ENCODE measurements around the gene FBLN5.

The FBLN5 gene

DNA sequence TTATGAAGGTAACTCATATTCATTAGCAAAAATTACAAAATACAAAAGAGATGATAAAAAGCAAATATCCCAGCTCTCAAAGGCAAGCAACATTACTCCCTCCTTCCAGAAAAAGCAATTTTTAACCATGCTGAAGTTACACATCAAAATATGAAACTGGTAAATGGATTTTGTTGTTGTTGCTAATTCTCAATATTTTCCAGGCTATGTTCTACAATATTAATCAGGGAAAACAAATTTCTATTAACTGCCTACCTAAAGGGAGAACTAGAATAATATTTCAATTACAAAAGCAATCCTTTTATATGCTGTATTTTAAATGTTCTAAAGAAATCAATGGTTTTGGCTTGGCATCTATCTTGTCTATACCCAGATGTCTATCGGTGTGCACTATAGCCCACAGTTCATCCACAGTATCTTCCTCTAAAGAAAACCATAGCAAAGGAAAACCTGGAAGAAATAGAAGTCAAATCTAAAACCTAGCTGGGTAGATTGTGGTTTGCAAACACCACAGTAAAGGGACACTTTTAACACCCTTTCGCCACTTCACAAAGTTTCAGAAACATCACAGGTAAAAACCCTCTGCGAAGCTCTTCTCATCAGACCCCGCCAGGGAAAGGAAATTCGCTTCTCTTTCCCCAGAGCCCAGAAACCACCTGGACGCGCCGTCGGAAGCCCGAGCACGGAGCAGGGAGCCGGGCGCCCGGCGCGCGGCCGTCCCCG, 112.1 kb downstream of the FBLN5 start:
- peaks cover 68% of the 10 kb centered on the region for H3K4me1 Mint-ChIP-seq
- peak overlapping the region; percentile 89 for H3K4me3 Mint-ChIP-seq
- ATAC-seq (peak; percentile 29), DNase-seq (peak; percentile 14)
- H3K27ac Mint-ChIP-seq, result peak overlapping the region; percentile 45
- H3K36me3 Mint-ChIP-seq (ENCODE audit: low read depth), result peaks cover under 1% of the 10 kb centered on the region
- peaks cover 4% of the 10 kb centered on the region for H3K9me3 Mint-ChIP-seq
- no peaks in the 10 kb centered on the region for H3K27me3 Mint-ChIP-seq

DNA sequence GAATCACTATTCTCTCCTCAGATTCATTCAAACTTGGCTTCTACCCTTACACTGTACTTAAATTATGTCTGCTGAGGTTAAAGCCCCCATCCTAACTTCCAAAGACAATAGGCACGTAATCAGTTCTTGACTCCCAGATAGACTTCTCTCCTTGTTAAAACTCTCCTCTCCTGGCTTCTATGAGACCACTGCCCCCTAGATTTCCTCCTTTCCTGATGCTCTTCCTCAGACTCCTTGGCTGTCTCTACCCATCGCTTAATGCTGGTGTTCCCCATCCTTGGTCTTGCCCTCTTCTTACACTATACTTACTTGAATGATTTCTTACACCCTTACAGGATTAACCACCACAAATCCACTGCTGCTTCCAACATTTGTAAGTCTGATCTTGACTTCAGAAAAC, 112.9 kb downstream of the FBLN5 start:
- Mint-ChIP-seq H3K27me3 (no peaks in the 10 kb centered on the region), H3K4me3 (no peak overlapping the region), H3K36me3 (ENCODE audit: low read depth) (peaks cover 4% of the 10 kb centered on the region)

DNA sequence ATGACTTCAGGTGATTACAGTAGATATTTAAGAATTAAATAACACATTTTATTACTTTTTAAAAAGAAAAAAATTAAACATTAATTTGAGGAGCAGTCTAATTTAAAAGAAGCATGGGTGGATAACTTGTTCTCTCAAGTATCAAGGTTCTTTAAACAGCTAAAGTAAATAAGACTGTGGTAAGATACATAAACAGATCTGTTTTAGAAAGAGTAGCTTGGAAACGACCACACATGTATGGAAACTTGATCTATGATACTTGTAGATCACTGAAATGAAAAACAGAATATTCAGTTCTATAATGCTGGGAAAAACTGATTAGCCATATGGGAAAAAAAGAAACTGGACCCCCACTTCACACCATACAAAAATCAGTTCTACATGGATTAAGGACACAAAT, 116.2 kb downstream of the FBLN5 start:
- H3K4me3 Mint-ChIP-seq, result no peak overlapping the region
- no peak overlapping the region for H3K27ac Mint-ChIP-seq
- H3K36me3 Mint-ChIP-seq (ENCODE audit: low read depth), result peaks cover 6% of the 10 kb centered on the region
- DNase-seq (no peak), ATAC-seq (no peak)
- peaks cover 11% of the 10 kb centered on the region for H3K9me3 Mint-ChIP-seq
- H3K4me1 Mint-ChIP-seq, result peaks cover 61% of the 10 kb centered on the region
- H3K27me3 Mint-ChIP-seq, result no peaks in the 10 kb centered on the region

More for the DNA sequence above, 112.9 kb downstream of the FBLN5 start:
- DNase-seq, result no peak
- H3K4me1 Mint-ChIP-seq, result peaks cover 69% of the 10 kb centered on the region
- H3K27ac Mint-ChIP-seq, result no peak overlapping the region
- H3K9me3 Mint-ChIP-seq, result no peaks in the 10 kb centered on the region
- ATAC-seq, result no peak

DNA sequence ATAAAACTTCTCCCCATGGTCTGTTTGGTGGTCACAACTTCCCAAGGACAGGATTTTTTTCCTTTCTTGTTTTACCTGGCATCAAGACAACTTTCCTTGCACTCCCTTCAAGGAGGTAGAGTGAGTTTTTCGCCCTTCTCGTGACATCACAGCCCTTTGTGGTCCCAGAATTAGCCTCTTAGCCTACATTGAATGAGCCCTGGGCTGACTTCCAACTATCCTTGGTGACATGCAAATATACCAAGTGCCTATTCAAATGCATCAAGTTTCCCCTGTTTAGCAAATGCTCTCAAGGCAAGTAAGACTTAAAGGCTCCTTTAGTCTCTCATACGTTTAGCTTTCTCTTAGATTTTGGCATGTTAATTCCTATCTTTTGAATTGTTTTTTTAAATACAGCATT, 116.7 kb downstream of the FBLN5 start:
- Mint-ChIP-seq H3K4me1 (peaks cover 62% of the 10 kb centered on the region), H3K36me3 (ENCODE audit: low read depth) (peaks cover 6% of the 10 kb centered on the region), H3K4me3 (no peak overlapping the region), H3K27ac (peak overlapping the region; percentile 39), H3K9me3 (peaks cover 11% of the 10 kb centered on the region), H3K27me3 (no peaks in the 10 kb centered on the region)
- ATAC-seq, result peak; percentile 40
- no peak for DNase-seq

GRCh38 chr14:91829511-91829910, 118.0 kb downstream of the FBLN5 start:
- no peaks in the 10 kb centered on the region for H3K27me3 Mint-ChIP-seq
- ATAC-seq (no peak), DNase-seq (no peak)
- H3K4me1 Mint-ChIP-seq, result peaks cover 58% of the 10 kb centered on the region
- peaks cover 6% of the 10 kb centered on the region for H3K36me3 Mint-ChIP-seq (ENCODE audit: low read depth)
- peaks cover 11% of the 10 kb centered on the region for H3K9me3 Mint-ChIP-seq
- H3K27ac Mint-ChIP-seq, result no peak overlapping the region
- H3K4me3 Mint-ChIP-seq, result no peak overlapping the region

DNA sequence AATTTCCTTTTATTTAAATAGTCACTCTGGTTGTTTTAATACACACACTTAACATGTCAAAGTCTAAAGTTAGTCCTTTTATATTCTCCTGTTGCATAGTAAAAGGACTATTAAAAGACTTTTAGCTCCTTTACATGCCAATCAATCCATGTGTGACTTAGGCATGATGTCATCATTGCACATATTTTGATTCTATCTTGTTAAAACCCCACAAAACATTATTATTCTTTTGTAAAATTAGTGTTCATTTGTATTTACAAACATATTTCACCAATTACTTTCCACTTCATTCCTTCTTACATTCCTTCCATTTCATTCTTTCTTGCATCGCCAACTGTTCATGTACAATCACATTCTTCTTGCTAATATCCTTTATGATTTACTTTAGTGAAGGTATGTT, 119.7 kb downstream of the FBLN5 start:
- DNase-seq (no peak), ATAC-seq (no peak)
- Mint-ChIP-seq H3K36me3 (ENCODE audit: low read depth) (peaks cover 8% of the 10 kb centered on the region), H3K27ac (no peak overlapping the region), H3K4me1 (peaks cover 47% of the 10 kb centered on the region), H3K27me3 (no peaks in the 10 kb centered on the region), H3K4me3 (no peak overlapping the region), H3K9me3 (peaks cover 11% of the 10 kb centered on the region)

All from activated naive CD8-positive, alpha-beta T cell treated with anti-CD3 and anti-CD28 coated beads, Interleukin-2, amount 50 U/mL, for 24 hours (primary cell).